ENCODE measurements around the gene NES. TPM values are rescaled to one million over a fixed set of nuclear protein-coding genes. Genes with fewer than 3 reads are reported as not detected.

NES gene
- total and polyA plus RNA-seq, 2 experiments from 2014 or later: 2.2 to 15.0 TPM

DNA sequence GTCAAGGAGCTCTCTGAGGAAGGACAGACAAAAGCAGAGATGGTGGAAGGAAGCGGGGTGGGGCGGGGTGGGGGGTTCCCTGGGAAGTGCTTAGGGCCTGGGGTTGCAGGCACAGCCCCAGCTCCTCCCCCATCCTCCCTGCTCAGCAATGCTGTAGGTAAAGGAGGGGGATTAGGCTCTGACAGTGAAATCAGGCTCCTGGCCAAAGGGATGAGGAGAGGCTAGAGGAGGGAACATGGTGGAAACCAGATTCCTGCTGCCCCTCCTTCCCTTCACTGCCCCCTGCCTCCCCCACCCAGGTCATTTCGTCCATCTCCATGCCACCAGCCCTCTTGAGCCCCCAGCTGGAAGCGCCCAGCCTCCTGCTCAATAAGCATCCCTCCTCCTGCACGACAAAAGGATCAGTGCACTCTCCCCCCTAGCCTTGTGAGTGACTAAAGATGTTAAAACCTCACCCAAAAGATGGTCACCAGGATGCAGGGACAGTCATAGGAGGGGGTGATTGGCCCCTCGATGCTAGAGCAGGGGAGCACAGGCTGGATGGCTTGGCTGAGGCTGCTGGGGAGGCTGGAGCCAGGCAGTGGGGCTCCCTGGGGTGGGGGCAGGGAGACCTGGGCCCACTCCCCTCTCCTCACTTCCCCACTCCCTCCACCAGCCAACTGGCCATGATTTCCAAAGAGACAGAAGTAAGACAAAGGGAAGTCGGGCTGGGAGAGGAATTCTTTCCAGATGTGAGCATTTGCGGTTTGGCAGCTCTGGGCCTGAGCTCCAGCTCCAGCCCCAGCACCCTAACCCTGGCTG lies 30.4 kb upstream of the NES start:
- WGBS, 2 experiments (ENCODE audit: low coverage in 1 of 2, low lambda C conversion rate in 2 of 2, missing lambda C conversion rate in 2 of 2): 4 to 7% methylated on average over 7 to 8 of the region's 8 CpGs
- in situ Hi-C loops (cut with MboI): no loop called here
- H3K36me3 ChIP-seq (ENCODE audit: low read depth): no peaks in the 10 kb centered on the region
- peaks cover 37% of the 10 kb centered on the region for H3F3A ChIP-seq (ENCODE audit: insufficient read depth)
- H3K4me2 ChIP-seq (ENCODE audit: unreplicated experiment): peak overlapping the region; percentile 87
- H3K4me3 ChIP-seq: peak overlapping the region; percentile 71; the same call in 1 of the 2 replicates
- no peaks in the 10 kb centered on the region for H3K79me2 ChIP-seq (ENCODE audit: insufficient read depth)
- DNase-seq: peak; percentile 88
- no peak overlapping the region for H2AFZ ChIP-seq
- H3K9me3 ChIP-seq (ENCODE audit: low read depth): no peaks in the 10 kb centered on the region
- H4K20me1 ChIP-seq (ENCODE audit: insufficient read depth): no peaks in the 10 kb centered on the region
- peak overlapping the region; percentile 78 for H3K9ac ChIP-seq
- H3K9me2 ChIP-seq (ENCODE audit: insufficient read depth): no peaks in the 10 kb centered on the region
- H3K27me3 ChIP-seq (replicated peaks; ENCODE audit: insufficient read depth): no peaks in the 10 kb centered on the region
- TF ChIP-seq EZH2 (IDR thresholded peaks at IDR 0.05; ENCODE audit: insufficient read depth, poor library complexity, severe bottlenecking) (no peak), EZH2phosphoT487 (IDR thresholded peaks at IDR 0.05; ENCODE audit: insufficient read depth, low read depth) (no peak)
- H3K27ac ChIP-seq: peak overlapping the region; percentile 73
- peaks cover 85% of the 10 kb centered on the region for H3K4me1 ChIP-seq (ENCODE audit: insufficient read depth)

DNA sequence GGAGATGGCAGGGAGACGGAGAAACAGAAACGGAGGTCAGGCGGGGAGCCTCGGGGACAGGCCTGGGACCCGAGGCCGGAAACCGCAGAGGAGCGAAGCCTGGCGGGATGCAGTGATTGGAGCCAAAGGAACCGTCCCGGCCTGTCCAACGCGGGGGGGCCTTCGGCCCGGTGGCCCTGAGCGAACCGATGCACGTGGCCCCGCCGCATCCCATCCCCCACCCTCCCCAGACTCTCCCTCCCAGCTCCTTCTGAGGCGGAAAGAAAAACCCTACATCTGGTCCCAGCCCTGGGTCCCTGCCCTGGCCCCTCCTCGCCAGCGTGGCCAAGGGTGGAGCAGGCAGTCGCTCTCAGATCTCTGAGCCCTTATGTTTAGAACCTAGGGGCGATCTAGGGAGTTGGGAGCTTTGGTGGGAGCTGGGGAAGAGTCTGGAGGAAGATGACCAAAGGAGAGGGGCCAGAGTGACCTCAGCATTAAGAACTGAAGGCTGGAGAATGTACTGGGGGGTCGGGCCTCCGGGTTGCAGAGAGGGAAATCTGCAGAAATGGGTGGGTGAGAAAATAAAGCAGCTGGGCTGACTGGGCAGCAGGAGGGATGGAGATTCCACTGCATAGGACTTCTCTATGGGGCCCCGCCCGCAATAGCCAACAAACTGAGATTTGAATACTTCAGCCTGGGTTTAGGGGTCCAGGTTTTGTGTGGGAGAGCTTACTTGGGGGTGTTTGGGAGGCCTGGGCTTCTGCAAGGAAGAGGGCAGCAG lies 29.6 kb upstream of the NES start:
- no peaks in the 10 kb centered on the region for H3K9me2 ChIP-seq (ENCODE audit: insufficient read depth)
- peaks cover 77% of the 10 kb centered on the region for H3K4me1 ChIP-seq (ENCODE audit: insufficient read depth)
- no peaks in the 10 kb centered on the region for H3K36me3 ChIP-seq (ENCODE audit: low read depth)
- no peaks in the 10 kb centered on the region for H3K27me3 ChIP-seq (replicated peaks; ENCODE audit: insufficient read depth)
- no peaks in the 10 kb centered on the region for H4K20me1 ChIP-seq (ENCODE audit: insufficient read depth)
- H3K27ac ChIP-seq: peak overlapping the region; percentile 73
- peak overlapping the region; percentile 71 for H3K4me3 ChIP-seq
- peak; percentile 71 for DNase-seq
- peak overlapping the region; percentile 87 for H3K4me2 ChIP-seq (ENCODE audit: unreplicated experiment)
- H3K9ac ChIP-seq: peak overlapping the region; percentile 78
- WGBS, 2 experiments (ENCODE audit: low coverage in 1 of 2, low lambda C conversion rate in 2 of 2, missing lambda C conversion rate in 2 of 2): 3 to 5% methylated on average over 12 to 24 of the region's 29 CpGs
- H3F3A ChIP-seq (ENCODE audit: insufficient read depth): peaks cover 30% of the 10 kb centered on the region
- in situ Hi-C loops (cut with MboI): no loop called here
- TF ChIP-seq EZH2phosphoT487 (IDR thresholded peaks at IDR 0.05; ENCODE audit: insufficient read depth, low read depth): no peak
- TF ChIP-seq EZH2 (IDR thresholded peaks at IDR 0.05; ENCODE audit: insufficient read depth, poor library complexity, severe bottlenecking): no peak
- peak overlapping the region; percentile 77 for H2AFZ ChIP-seq
- H3K79me2 ChIP-seq (ENCODE audit: insufficient read depth): no peaks in the 10 kb centered on the region
- no peaks in the 10 kb centered on the region for H3K9me3 ChIP-seq (ENCODE audit: low read depth)

- Histone ChIP-seq H3K27me3 (replicated peaks; ENCODE audit: insufficient read depth) (no peaks in the 10 kb centered on the region), H3K9me3 (ENCODE audit: low read depth) (no peaks in the 10 kb centered on the region), H3K9me2 (ENCODE audit: insufficient read depth) (no peaks in the 10 kb centered on the region), H3K9ac (peak overlapping the region; percentile 78), H2AFZ (peak overlapping the region; percentile 77), H3K4me1 (ENCODE audit: insufficient read depth) (peaks cover 70% of the 10 kb centered on the region), H4K20me1 (ENCODE audit: insufficient read depth) (no peaks in the 10 kb centered on the region), H3K4me3 (peak overlapping the region; percentile 71), H3K4me2 (ENCODE audit: unreplicated experiment) (peak overlapping the region; percentile 87), H3K36me3 (ENCODE audit: low read depth) (no peaks in the 10 kb centered on the region), H3K79me2 (ENCODE audit: insufficient read depth) (no peaks in the 10 kb centered on the region), H3K27ac (peak overlapping the region; percentile 73), H3F3A (ENCODE audit: insufficient read depth) (peaks cover 30% of the 10 kb centered on the region)
- TF ChIP-seq EZH2 (IDR thresholded peaks at IDR 0.05; ENCODE audit: insufficient read depth, poor library complexity, severe bottlenecking) (no peak), EZH2phosphoT487 (IDR thresholded peaks at IDR 0.05; ENCODE audit: insufficient read depth, low read depth) (no peak)
- in situ Hi-C loops (cut with MboI): no loop called here
- WGBS, 2 experiments (ENCODE audit: low coverage in 1 of 2, low lambda C conversion rate in 2 of 2, missing lambda C conversion rate in 2 of 2): 3% methylated on average over 32 to 45 of the region's 45 CpGs
- peak; percentile 73 for DNase-seq
Observed at GRCh38 chr1:156705918-156706656, 28.9 kb upstream of the NES start.

DNA sequence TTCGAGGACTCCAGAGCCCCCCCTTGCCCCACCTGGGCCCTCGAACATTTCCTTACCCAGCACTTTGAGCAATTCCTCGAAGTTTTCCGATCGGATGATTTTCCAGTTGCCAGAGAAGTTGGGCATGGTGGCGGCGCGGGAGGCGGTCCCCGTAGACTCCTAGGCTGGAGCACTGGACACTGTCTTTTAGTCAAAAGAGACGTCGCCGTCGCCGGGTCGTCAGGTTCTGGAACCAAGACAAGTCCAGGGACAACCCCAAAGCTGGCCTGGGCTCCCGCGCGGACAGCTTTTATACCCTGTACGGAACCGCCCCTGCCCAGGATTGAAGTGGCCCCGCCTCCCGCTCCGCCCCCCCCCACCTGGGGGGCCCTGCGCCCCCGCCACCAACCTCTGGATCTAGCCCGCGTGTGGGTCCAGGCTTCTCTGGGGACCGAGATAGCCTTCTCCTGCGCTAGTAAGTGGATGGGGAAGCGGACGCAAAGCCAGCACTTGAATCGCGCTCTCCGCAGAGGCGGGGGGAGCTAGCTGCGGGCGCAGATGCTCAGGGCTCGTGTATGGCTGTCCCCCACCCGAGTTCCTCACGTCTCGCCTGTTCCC lies 28.2 kb upstream of the NES start, which contains the start of gene CRABP2:
Gene CRABP2 (minus strand): TSS at position 263 of the 597 bp plus-strand sequence. CDS start 137 bp downstream, at position 126.
- no peaks in the 10 kb centered on the region for H3K79me2 ChIP-seq (ENCODE audit: insufficient read depth)
- 2% methylated on average over 34 to 42 of the region's 42 CpGs for WGBS, 2 experiments (ENCODE audit: low coverage in 1 of 2, low lambda C conversion rate in 2 of 2, missing lambda C conversion rate in 2 of 2)
- in situ Hi-C loops (cut with MboI): no loop called here
- H3K27me3 ChIP-seq (replicated peaks; ENCODE audit: insufficient read depth): no peaks in the 10 kb centered on the region
- no peaks in the 10 kb centered on the region for H3K9me2 ChIP-seq (ENCODE audit: insufficient read depth)
- peak within 1 kb of the TSS; percentile 78 for H3K9ac ChIP-seq
- H2AFZ ChIP-seq: peak within 1 kb of the TSS; percentile 77
- H4K20me1 ChIP-seq (ENCODE audit: insufficient read depth): no peaks in the 10 kb centered on the region
- H3K4me2 ChIP-seq (ENCODE audit: unreplicated experiment): peak within 1 kb of the TSS; percentile 87
- no peaks in the 10 kb centered on the region for H3K36me3 ChIP-seq (ENCODE audit: low read depth)
- TF ChIP-seq EZH2 (IDR thresholded peaks at IDR 0.05; ENCODE audit: insufficient read depth, poor library complexity, severe bottlenecking): no peak
- TF ChIP-seq EZH2phosphoT487 (IDR thresholded peaks at IDR 0.05; ENCODE audit: insufficient read depth, low read depth): no peak
- no peaks in the 10 kb centered on the region for H3K9me3 ChIP-seq (ENCODE audit: low read depth)
- peak within 1 kb of the TSS; percentile 73 for H3K27ac ChIP-seq
- H3K4me3 ChIP-seq: peak within 1 kb of the TSS; percentile 71
- peaks cover 63% of the 10 kb centered on the region for H3K4me1 ChIP-seq (ENCODE audit: insufficient read depth)
- peak; percentile 62 for DNase-seq
- H3F3A ChIP-seq (ENCODE audit: insufficient read depth): peaks cover 30% of the 10 kb centered on the region
